DOHH2 (cell line): ENCODE measurements around the gene TRIM45.

ENCODE experiments used
- EZH2phosphoT487 ChIP-seq: fragments of 200-600 bp; sonication (generic); IDR thresholded peaks from 2 replicates; pipeline ENCODE4 v1.6.1; 2017; ENCODE audit warnings: borderline replicate concordance, mild to moderate bottlenecking, antibody characterized with exemption, low read length, moderate library complexity, mixed read lengths
- TF ChIP-seq, protein P1 (sequence below): fragments of 200-600 bp; sonication (generic); IDR thresholded peaks from one replicate; pipeline ENCODE4 v1.5.1; 2014; ENCODE audit warnings: antibody characterized with exemption, mild to moderate bottlenecking, low read depth, low read length; ENCODE audit not compliant: poor library complexity, severe bottlenecking

DNA sequence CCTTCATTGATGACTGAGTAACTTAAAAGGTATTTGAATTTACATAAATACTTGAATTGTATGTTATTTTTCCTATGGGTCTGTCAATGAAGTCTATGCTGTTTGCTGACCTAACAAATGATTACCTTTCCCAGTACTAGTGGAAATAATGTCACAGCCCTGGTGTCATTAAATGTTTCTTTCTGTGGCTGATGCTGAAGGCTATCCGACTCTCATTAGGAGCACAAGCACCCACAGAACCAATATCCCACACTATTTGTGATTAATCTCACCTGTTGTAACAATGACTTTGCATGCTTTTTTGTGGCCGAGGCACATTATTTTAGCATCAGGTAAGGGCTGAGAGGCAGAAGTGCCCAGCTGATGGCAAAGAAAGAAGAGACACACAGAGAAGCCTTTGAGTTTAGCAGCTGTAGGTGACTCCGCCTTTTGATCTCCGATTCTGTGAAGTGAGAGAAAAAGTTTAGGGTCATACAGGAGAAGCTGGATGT is 25.8 kb upstream of the TRIM45 start:
- TF ChIP-seq, protein P1, sequence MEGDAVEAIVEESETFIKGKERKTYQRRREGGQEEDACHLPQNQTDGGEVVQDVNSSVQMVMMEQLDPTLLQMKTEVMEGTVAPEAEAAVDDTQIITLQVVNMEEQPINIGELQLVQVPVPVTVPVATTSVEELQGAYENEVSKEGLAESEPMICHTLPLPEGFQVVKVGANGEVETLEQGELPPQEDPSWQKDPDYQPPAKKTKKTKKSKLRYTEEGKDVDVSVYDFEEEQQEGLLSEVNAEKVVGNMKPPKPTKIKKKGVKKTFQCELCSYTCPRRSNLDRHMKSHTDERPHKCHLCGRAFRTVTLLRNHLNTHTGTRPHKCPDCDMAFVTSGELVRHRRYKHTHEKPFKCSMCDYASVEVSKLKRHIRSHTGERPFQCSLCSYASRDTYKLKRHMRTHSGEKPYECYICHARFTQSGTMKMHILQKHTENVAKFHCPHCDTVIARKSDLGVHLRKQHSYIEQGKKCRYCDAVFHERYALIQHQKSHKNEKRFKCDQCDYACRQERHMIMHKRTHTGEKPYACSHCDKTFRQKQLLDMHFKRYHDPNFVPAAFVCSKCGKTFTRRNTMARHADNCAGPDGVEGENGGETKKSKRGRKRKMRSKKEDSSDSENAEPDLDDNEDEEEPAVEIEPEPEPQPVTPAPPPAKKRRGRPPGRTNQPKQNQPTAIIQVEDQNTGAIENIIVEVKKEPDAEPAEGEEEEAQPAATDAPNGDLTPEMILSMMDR: no peak
- no peak for TF ChIP-seq EZH2phosphoT487
